LNCaP clone FGC (cell line): ENCODE measurements around the gene APOA5.

ENCODE experiments used
- DNase-seq: peaks from one replicate; pipeline ENCODE4 v3.0.0-alpha.2; 2011; ENCODE audit warnings: low read depth
- H3K4me3 ChIP-seq: 2 replicates; pipeline ENCODE4 v1.5.1; 2011; ENCODE audit warnings: mild to moderate bottlenecking, low read depth, low read length, control low read depth
- TF ChIP-seq, protein P1 (sequence below): IDR thresholded peaks from 2 replicates; pipeline ENCODE4 v1.5.1; 2012; ENCODE audit warnings: mild to moderate bottlenecking; ENCODE audit not compliant: control insufficient read depth, insufficient read depth; ENCODE audit errors: extremely low read depth

Gene APOA5

DNA sequence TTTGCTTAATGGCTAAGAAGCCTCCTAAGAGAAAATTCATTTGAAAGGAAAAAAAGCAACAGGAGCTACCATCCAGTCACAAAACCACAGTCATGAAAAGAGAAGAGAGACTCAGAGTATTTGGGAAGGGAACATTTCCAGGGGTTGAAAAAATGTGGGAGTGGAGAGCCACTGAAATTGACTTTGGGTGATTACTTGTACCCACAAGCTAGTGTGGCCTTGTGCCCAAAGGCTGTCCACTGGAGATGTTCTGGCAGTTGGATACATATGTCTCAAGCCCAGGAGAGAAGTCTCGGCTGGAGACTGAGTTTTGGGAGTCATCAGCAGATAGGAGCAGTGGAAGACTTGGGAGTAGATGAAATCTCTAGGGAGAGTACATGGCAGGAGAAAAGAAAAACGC lies 3.2 kb upstream of the APOA5 start:
- no peak overlapping the region for H3K4me3 ChIP-seq
- DNase-seq = no peak
- TF ChIP-seq, protein P1, sequence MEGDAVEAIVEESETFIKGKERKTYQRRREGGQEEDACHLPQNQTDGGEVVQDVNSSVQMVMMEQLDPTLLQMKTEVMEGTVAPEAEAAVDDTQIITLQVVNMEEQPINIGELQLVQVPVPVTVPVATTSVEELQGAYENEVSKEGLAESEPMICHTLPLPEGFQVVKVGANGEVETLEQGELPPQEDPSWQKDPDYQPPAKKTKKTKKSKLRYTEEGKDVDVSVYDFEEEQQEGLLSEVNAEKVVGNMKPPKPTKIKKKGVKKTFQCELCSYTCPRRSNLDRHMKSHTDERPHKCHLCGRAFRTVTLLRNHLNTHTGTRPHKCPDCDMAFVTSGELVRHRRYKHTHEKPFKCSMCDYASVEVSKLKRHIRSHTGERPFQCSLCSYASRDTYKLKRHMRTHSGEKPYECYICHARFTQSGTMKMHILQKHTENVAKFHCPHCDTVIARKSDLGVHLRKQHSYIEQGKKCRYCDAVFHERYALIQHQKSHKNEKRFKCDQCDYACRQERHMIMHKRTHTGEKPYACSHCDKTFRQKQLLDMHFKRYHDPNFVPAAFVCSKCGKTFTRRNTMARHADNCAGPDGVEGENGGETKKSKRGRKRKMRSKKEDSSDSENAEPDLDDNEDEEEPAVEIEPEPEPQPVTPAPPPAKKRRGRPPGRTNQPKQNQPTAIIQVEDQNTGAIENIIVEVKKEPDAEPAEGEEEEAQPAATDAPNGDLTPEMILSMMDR = no peak

GRCh38 chr11:116793772-116794097 lies 2.1 kb upstream of the APOA5 start:
- TF ChIP-seq, protein P1 = no peak
- no peak overlapping the region for H3K4me3 ChIP-seq
- DNase-seq = no peak

GRCh38 chr11:116792869-116793771 lies 1.4 kb upstream of the APOA5 start:
- no peak for DNase-seq
- no peak overlapping the region for H3K4me3 ChIP-seq
- TF ChIP-seq, protein P1 = no peak

GRCh38 chr11:116792144-116792868 lies 627 bp upstream of the APOA5 start:
- DNase-seq = no peak
- H3K4me3 ChIP-seq = no peak overlapping the region
- TF ChIP-seq, protein P1 = no peak

DNA sequence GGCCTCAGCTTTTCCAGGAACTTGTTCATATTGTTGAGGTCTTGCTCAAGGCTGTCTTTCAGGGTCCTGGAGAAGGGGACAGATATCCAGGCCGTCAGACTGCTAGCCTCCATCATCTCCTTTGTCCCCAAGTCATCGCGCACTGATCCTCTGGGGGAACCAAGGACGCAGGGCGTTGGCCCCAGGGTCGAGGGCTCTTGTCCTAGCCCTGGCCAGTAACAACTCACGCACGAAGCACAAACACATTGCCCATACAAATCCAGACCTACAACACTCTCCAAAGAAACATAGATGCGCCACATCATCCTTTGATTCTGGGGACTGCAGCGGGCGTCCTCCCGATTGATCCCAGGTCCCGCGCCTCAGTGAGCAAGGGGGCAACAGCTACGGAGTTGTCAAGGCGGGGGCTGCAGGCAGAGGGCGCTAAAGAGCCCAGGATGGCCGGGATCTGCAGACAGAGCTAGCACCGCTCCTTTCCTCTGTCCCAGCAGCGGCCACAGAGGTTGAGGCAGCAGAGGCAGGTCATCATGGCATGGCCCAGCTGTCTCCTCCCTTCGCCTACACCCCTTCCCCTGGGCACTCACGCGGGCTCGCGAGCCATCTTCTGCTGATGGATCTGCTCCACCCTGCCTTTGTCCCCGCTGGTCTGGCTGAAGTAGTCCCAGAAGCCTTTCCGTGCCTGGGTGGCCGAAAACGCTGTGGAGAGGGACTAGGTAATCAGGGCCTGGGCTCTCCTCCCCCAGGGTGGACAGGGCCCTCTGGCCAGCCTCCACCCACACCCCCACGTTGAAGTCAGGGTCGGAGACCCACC lies 472 bp downstream of the APOA5 start:
- DNase-seq = no peak
- TF ChIP-seq, protein P1 = peak; percentile 79
- H3K4me3 ChIP-seq = no peak overlapping the region

GRCh38 chr11:116790167-116791001 lies 1.3 kb downstream of the APOA5 start:
- TF ChIP-seq, protein P1 = no peak
- no peak overlapping the region for H3K4me3 ChIP-seq
- DNase-seq = no peak
